Fibroblast of skin of right biceps (primary cell): ENCODE results near the gene SPSB2.
A peak's percentile ranks its signal among the peaks of the same experiment; 100 is the strongest.

Experiments used
- DNase-seq: peaks from one replicate; pipeline ENCODE4 v3.0.0-alpha.2; 2013

Gene SPSB2

GRCh38 chr12:6849976-6850560 is 23.0 kb downstream of the SPSB2 start:
- DNase-seq, result no peak

DNA sequence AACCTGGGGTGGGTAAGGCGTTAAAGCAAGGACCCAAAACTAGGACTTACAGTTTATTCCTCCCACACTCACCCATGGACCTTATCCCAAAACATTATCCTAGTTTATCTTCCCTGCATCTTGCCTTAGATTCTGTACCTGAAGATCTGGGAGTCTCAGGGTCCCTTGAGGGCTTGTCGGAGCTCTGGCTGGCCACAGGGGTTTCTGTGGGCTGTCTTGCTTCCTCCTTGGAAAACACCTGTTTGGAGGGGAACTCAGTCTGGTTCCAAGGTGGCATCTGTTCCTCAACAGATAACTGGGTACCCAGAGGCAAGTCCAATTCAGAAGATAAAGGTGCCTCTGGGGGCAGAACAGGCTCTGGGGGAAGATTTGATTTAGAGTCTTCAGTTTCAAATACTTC is 23.7 kb downstream of the SPSB2 start:
- no peak for DNase-seq

- DNase-seq, result no peak
These were observed 25.4 kb downstream of the SPSB2 start for GRCh38 chr12:6847676-6848075.

DNA sequence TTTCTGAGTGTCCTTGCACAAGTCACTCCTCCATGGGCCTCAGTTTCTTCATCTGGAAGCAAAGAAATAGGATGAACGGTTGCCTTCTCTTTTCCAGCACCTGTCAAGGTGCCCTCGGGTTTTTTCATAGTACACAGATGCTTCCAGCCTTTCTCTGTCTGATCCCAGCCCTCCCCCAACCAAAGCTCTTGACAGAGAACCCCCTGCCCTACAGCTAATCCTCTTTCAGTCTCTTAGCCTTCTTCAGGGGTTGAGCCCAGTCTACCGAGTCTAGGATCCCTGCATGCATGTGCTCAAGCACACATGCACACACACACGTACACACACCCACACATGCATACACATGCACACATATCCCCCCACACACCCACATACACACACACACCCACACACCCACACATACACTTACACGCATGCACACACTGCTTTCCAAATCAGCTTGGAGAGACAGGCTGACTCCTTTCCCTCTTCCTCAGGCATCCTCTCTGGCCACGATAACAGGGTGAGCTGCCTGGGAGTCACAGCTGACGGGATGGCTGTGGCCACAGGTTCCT is 26.7 kb downstream of the SPSB2 start:
- no peak for DNase-seq

DNA sequence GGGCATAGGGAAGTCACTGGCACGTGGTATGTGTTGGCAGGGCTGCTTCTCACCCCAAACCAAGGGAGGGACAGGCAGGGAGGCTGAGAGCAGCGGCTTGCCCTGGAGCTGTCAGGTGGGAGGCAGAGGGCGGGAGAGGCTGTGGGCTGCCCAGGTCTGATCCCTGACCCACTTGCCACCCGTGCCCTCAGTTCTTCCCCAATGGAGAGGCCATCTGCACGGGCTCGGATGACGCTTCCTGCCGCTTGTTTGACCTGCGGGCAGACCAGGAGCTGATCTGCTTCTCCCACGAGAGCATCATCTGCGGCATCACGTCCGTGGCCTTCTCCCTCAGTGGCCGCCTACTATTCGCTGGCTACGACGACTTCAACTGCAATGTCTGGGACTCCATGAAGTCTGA is 27.7 kb downstream of the SPSB2 start:
- no peak for DNase-seq

GRCh38 chr12:6843118-6843902 is 29.8 kb downstream of the SPSB2 start:
- no peak for DNase-seq

- no peak for DNase-seq
These were observed 31.0 kb downstream of the SPSB2 start for GRCh38 chr12:6842075-6842474.

DNA sequence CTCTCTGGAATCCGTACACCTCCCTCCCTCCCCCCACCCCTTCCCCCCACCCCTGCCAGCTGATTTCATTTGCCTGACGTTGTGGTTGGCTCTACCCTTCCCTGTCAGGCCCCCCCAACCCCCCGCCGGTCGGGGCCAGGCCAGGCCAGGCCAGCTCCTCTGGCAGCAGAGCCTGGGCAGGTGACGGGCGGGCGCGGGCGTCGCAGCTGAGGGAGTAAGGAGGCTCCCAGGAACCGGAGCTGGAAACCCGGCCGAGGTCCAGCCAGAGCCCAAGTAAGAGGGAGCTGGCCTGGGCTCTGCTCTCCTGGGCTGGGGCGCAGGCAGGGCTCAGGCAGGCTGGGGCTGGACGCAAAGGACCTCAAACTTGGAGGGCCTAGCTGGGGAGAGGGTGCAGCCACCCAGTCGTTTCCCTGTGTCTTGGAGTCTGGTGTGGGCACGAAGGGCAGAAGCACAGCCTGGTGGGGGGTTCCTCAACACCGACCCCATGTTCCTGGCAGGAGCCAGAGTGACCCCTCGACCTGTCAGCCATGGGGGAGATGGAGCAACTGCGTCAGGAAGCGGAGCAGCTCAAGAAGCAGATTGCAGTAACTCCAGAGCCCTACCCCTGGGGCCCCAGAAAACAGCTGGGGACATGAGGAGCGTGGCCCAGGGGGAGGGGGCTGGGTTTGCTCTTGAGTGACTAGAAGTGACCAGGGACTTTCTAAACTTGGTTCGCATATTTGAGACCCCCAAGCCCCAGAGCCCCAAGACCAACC is 32.2 kb downstream of the SPSB2 start, which contains the start of gene GNB3:
TSS of gene GNB3 (plus strand) at position 165 of the 755 bp plus-strand sequence. CDS start at position 528, 363 bp downstream.
- DNase-seq, result no peak

DNA sequence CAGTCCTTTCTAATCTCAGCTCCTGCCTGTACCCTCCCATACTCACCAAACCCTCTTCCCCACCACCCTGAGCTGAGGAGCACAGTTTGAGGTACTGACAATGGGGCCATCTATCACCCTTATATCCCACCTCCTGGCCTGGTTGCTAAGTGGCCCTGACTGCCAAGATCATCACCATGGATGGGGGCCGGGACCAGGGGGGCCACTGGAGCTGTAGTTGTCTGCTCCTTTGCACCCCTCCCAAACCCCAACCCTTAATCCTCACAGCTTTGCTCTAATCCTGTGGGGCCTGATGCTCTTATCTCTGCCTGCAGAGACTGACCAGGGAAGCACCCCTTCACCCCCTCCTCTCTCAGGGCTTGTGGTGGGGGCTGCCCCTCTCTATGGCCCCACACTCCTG is 32.8 kb downstream of the SPSB2 start:
- no peak for DNase-seq

- no peak for DNase-seq
These were observed 33.5 kb downstream of the SPSB2 start for GRCh38 chr12:6839482-6840201.

GRCh38 chr12:6838854-6839253 is 34.2 kb downstream of the SPSB2 start:
- no peak for DNase-seq

DNA sequence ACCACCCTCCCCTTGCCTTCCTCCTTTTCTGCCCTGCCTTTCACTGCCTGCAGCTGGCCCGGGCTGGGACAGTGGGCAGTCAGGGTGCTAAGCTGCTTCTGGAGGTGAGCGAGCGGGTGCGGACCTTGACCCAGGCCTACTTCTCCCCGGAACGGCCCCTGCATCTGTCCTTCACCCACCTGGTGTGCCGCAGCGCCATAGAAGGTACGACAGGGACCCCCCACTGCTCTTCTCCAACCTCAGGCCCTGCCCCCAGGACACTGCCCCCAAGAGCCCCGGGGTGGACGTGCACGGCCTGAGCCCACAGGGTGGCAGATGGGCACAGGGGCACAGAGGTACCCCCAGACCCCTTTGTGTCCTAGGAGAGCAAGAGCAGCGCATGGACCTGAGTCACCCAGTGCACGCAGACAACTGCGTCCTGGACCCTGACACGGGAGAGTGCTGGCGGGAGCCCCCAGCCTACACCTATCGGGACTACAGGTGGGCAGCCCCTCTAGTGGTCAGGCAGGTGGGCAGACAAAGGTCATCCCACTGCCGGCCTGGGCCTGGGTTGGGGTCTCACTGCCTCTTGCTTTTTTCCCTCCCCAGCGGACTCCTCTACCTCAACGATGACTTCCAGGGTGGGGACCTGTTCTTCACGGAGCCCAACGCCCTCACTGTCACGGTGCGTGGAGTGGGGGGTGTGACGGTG is 35.6 kb downstream of the SPSB2 start:
- no peak for DNase-seq

GRCh38 chr12:6836851-6837250 is 36.3 kb downstream of the SPSB2 start:
- no peak for DNase-seq

DNA sequence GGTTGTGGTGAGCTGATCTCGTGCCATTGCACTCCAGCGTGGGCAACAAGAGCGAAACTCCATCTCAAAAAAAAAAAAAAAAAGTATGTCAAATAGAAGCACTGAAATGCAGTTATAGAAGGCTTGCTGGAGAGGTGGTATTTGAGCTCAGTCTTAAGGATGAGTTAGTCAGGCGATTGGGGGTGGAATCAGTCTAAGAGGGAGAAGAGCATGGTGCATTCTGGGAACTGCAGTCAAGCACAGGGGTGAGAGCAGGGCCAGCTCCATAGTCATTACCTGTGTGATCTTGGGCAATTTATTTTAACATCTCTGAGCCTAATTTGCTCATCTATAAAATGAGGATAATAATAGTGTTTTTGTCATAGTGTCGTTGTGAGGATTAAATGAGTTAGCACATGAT is 38.2 kb downstream of the SPSB2 start:
- DNase-seq, result peak; percentile 23

DNA sequence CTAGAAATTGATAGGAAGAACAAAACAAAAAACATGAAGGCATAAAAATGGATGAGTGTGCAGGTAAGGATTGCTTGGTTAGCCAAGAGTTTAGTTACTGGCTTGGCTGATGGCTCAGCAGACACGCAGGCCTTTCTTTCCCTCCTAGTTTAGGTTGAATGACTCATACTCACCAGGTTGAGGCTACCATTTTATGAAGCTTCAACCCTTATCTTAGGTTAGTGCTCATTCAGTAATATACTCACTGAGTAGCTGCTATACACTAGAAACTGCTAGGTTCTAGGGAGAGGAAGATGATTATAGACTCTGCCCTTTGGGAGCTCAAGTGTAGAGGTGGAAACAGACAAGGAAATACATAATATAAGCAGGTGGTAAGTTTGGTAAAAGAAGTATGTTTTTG is 38.8 kb downstream of the SPSB2 start:
- no peak for DNase-seq

DNA sequence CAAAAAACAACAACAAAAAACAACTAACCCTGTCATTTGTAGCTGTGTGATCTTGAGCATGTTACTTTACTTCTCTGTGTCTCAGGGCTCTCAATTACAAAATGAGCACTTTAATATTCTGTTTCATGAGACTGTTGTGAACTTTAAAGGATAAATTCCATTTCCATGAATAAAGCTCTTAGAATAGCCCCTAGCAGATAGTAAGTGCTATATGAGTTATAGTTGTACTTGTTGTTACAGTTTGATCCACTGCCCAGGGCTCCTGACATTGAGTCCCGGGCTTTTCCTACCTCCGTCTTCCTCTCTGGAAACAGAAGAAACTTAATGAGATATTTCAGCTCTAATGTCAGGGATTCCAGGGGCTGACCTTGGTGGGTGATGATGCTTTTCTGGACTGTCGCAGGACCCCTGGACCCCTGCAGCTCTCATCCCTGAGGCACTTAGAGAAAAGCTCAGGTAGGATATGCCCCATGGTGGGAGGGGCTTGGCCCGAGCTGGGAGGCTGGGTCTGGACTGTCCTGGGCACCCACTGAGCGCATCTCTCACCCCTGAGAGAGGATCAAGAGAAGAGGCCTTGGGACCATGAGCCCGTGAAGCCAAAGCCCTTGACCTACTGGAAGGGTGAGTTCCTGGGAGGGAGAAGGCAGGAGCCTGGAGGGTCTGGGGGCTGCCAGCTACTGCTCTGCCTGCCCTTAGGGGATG is 39.8 kb downstream of the SPSB2 start:
- DNase-seq, result no peak

DNA sequence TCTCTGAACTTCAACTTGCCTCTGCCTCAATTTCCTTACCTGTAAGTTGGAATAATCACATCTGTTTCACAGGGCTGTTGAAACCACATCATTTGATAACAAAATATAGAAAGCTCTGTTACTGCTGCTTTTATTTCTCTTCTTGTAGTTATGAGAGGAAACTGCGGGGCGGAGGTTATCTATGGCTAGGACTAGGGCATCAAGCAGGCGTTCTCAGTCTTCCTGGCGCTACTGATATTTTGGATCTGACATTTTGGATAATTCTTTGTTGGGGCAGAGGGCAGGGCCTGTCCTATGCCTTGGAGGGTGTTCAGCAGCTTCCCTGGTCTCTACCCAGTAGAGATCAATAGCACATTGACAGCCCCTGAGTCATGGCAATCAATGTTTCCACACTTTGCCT is 41.0 kb downstream of the SPSB2 start:
- no peak for DNase-seq

- DNase-seq, result no peak
These were observed 41.6 kb downstream of the SPSB2 start for GRCh38 chr12:6831450-6831995.

DNA sequence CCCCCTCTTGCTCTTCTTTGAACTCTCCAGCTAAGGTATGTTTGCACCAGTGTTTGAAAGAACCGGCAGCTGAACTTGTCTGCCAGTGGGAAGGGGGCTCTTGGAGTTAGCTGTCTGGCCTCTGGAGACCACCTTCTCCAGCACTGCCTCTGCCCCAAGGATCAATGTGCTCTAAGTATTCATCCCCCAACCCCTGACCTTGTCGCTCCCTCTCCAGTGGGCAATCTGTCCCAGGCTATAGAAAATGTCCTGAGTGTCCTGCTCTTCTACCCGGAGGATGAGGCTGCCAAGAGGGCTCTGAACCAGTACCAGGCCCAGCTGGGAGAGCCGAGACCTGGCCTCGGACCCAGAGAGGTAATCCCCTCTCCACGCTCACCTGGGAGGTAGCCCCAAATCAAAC is 42.1 kb downstream of the SPSB2 start:
- DNase-seq, result no peak

DNA sequence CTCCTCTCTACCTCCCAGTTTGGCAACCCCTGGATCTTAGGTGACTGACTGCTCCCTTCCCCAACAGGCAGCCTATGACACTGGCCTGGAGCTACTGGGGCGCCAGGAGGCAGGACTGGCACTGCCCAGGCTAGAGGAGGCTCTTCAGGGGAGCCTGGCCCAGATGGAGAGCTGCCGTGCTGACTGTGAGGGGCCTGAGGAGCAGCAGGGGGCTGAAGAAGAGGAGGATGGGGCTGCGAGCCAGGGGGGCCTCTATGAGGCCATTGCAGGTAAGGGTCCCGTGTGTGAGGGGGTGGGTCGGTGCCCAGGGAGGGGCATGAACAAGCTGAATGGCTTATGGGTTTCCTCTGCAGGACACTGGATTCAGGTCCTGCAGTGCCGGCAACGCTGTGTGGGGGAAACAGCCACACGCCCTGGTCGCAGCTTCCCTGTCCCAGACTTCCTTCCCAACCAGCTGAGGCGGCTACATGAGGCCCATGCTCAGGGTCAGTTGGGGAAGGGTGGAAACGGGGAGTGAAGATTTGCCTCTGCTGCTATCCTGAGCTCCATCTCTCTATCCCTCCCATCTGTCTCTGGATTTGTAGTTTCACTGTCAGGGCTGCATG is 42.7 kb downstream of the SPSB2 start:
- no peak for DNase-seq
